ENCODE measurements around the gene MLLT11. TPM values are rescaled to one million over a fixed set of nuclear protein-coding genes. Genes with fewer than 3 reads are reported as not detected.
A peak's percentile ranks its signal among the peaks of the same experiment; 100 is the strongest.

Gene MLLT11
- total and polyA plus RNA-seq, 4 donors: 0.96 to 1.4 (median 1.2) TPM

DNA sequence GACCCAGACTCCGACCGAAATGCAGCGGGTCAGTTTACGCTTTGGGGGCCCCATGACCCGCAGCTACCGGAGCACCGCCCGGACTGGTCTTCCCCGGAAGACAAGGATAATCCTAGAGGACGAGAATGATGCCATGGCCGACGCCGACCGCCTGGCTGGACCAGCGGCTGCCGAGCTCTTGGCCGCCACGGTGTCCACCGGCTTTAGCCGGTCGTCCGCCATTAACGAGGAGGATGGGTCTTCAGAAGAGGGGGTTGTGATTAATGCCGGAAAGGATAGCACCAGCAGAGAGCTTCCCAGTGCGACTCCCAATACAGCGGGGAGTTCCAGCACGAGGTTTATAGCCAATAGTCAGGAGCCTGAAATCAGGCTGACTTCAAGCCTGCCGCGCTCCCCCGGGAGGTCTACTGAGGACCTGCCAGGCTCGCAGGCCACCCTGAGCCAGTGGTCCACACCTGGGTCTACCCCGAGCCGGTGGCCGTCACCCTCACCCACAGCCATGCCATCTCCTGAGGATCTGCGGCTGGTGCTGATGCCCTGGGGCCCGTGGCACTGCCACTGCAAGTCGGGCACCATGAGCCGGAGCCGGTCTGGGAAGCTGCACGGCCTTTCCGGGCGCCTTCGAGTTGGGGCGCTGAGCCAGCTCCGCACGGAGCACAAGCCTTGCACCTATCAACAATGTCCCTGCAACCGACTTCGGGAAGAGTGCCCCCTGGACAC, 12.1 kb upstream of the MLLT11 start:
- Histone ChIP-seq H3K9ac (ENCODE audit: insufficient read depth in 1 of 2, low read length in 2 of 2) (peak overlapping the region; percentile 58 to 76), H3K27ac (ENCODE audit: low read depth in 1 of 2, low read length in 1 of 2) (peak overlapping the region; percentile 88 to 90), H3K4me1 (ENCODE audit: control insufficient read depth in 5 of 5, insufficient read depth in 5 of 5, low read length in 5 of 5) (peaks cover 0 to 9% (median 4%) of the 10 kb centered on the region in 5 donors), H3K36me3 (ENCODE audit: control insufficient read depth in 4 of 4, insufficient read depth in 4 of 4, low read length in 4 of 4) (peaks cover 11 to 16% (median 14%) of the 10 kb centered on the region in 4 donors), H3K4me3 (peak overlapping the region; percentile 69), H3K9me3 (ENCODE audit: control insufficient read depth in 4 of 4, insufficient read depth in 3 of 4, low read length in 3 of 4) (no peaks in the 10 kb centered on the region), H3K27me3 (ENCODE audit: control insufficient read depth in 3 of 3, insufficient read depth in 3 of 3, low read length in 2 of 3) (no peaks in the 10 kb centered on the region)
- peak; percentile 77 to 84 (median 77) for DNase-seq
- 0% methylated on average over 48 of the region's 48 CpGs for WGBS, 2 donors
- peak; percentile 42 for ATAC-seq (ENCODE audit: insufficient read depth, low FRiP score)
- TF ChIP-seq, protein P1, sequence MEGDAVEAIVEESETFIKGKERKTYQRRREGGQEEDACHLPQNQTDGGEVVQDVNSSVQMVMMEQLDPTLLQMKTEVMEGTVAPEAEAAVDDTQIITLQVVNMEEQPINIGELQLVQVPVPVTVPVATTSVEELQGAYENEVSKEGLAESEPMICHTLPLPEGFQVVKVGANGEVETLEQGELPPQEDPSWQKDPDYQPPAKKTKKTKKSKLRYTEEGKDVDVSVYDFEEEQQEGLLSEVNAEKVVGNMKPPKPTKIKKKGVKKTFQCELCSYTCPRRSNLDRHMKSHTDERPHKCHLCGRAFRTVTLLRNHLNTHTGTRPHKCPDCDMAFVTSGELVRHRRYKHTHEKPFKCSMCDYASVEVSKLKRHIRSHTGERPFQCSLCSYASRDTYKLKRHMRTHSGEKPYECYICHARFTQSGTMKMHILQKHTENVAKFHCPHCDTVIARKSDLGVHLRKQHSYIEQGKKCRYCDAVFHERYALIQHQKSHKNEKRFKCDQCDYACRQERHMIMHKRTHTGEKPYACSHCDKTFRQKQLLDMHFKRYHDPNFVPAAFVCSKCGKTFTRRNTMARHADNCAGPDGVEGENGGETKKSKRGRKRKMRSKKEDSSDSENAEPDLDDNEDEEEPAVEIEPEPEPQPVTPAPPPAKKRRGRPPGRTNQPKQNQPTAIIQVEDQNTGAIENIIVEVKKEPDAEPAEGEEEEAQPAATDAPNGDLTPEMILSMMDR (IDR thresholded peaks at IDR 0.05; ENCODE audit: control extremely low read depth, extremely low read depth): no peak

GRCh38 chr1:151048645-151049032, 11.6 kb upstream of the MLLT11 start:
- Histone ChIP-seq H3K4me3 (peak overlapping the region; percentile 69), H3K9ac (ENCODE audit: insufficient read depth in 1 of 2, low read length in 2 of 2) (peak overlapping the region in 1 of 2 donors; percentile 76), H3K36me3 (ENCODE audit: control insufficient read depth in 4 of 4, insufficient read depth in 4 of 4, low read length in 4 of 4) (peaks cover 11 to 21% (median 15%) of the 10 kb centered on the region in 4 donors), H3K9me3 (ENCODE audit: control insufficient read depth in 4 of 4, insufficient read depth in 3 of 4, low read length in 3 of 4) (no peaks in the 10 kb centered on the region), H3K4me1 (ENCODE audit: control insufficient read depth in 5 of 5, insufficient read depth in 5 of 5, low read length in 5 of 5) (peaks cover 0 to 9% (median 4%) of the 10 kb centered on the region in 5 donors), H3K27me3 (ENCODE audit: control insufficient read depth in 3 of 3, insufficient read depth in 3 of 3, low read length in 2 of 3) (no peaks in the 10 kb centered on the region), H3K27ac (ENCODE audit: low read depth in 1 of 2, low read length in 1 of 2) (peak overlapping the region; percentile 88 to 90)
- DNase-seq: no peak
- TF ChIP-seq, protein P1 (IDR thresholded peaks at IDR 0.05; ENCODE audit: control extremely low read depth, extremely low read depth): peak; percentile 17
- WGBS, 2 donors: 25 to 30% methylated on average over 3 of the region's 3 CpGs
- no peak for ATAC-seq (ENCODE audit: insufficient read depth, low FRiP score)

DNA sequence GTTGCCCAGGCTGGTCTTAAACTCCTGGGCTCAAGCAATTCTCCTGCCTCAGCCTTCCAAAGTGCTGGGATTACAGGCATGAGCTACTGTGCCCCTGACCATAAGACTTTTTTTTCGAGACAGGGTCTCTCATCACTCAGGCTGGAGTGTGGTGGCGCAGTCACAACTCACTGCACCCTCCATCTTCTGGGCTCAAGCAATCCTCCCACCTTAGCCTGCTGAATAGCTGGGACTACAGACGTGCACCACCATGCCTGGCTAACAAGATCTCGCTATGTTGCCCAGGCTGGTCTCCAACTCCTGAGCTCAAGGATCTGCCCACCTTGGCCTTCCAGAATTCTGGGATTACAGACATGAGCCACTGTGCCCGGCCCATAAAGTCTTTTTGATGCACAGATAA, 10.7 kb upstream of the MLLT11 start:
- WGBS, 2 donors: 96% methylated on average over 5 of the region's 5 CpGs
- ATAC-seq (ENCODE audit: insufficient read depth, low FRiP score) (no peak), DNase-seq (no peak)
- H3K27me3 ChIP-seq (ENCODE audit: control insufficient read depth in 3 of 3, insufficient read depth in 3 of 3, low read length in 2 of 3): no peaks in the 10 kb centered on the region
- H3K4me3 ChIP-seq: no peak overlapping the region
- H3K9me3 ChIP-seq (ENCODE audit: control insufficient read depth in 4 of 4, insufficient read depth in 3 of 4, low read length in 3 of 4): no peaks in the 10 kb centered on the region
- no peak overlapping the region for H3K9ac ChIP-seq (ENCODE audit: insufficient read depth in 1 of 2, low read length in 2 of 2)
- peaks cover 0 to 9% (median 4%) of the 10 kb centered on the region in 5 donors for H3K4me1 ChIP-seq (ENCODE audit: control insufficient read depth in 5 of 5, insufficient read depth in 5 of 5, low read length in 5 of 5)
- TF ChIP-seq, protein P1 (IDR thresholded peaks at IDR 0.05; ENCODE audit: control extremely low read depth, extremely low read depth): no peak
- H3K27ac ChIP-seq (ENCODE audit: low read depth in 1 of 2, low read length in 1 of 2): no peak overlapping the region
- peaks cover 17 to 24% (median 23%) of the 10 kb centered on the region in 4 donors for H3K36me3 ChIP-seq (ENCODE audit: control insufficient read depth in 4 of 4, insufficient read depth in 4 of 4, low read length in 4 of 4)

Measured in lung (tissue), 12 donors.